H1 (cell line): ENCODE results near the gene ASB13.

Experiments used
- CBX5 ChIP-seq: fragments of 300-800, 300-1000 bp; sonication (generic); IDR thresholded peaks from 2 replicates; pipeline ENCODE4 v1.7.1; 2016; ENCODE audit warnings: antibody characterized with exemption, low read length, low read depth
- CTCF ChIP-seq, 3 experiments: IDR thresholded peaks; 1 replicate in 2 of 3; 2 replicates in 1 of 3; pipeline versions ENCODE4 v1.5.1 to v1.6.1; 2011; ENCODE audit warnings: low read length in 3 of 3, mild to moderate bottlenecking in 3 of 3, inconsistent platforms in 2 of 3, low read depth in 1 of 3, moderate library complexity in 1 of 3; ENCODE audit not compliant: insufficient read depth in 1 of 3; ENCODE audit errors: control extremely low read depth in 1 of 3
- RBBP5 ChIP-seq: IDR thresholded peaks from 2 replicates; pipeline ENCODE4 v1.7.1; 2012; ENCODE audit warnings: low read depth, mild to moderate bottlenecking, inconsistent platforms, low read length, moderate library complexity, borderline replicate concordance
- SP1 ChIP-seq: IDR thresholded peaks from 2 replicates; pipeline ENCODE4 v1.6.1; 2011; ENCODE audit warnings: low read depth, low read length
- TAF1 ChIP-seq: IDR thresholded peaks from 2 replicates; pipeline ENCODE4 v1.6.1; 2011; ENCODE audit warnings: mild to moderate bottlenecking, low read depth, low read length

GRCh38 chr10:5708356-5708755, 42.0 kb upstream of the ASB13 start:
- TF ChIP-seq CBX5 (no peak), SP1 (no peak), CTCF (IDR thresholded peaks at IDR 0.05; ENCODE audit: control extremely low read depth in 1 of 3, insufficient read depth in 1 of 3, low read depth in 1 of 3, low read length in 3 of 3) (no peak), TAF1 (no peak), RBBP5 (no peak)
